COLO829 (cell line): ENCODE data around the gene ADPRHL1.
A peak's percentile ranks its signal among the peaks of the same experiment; 100 is the strongest.
"Not testable (repeated sequence)": the region's sequence is repeated elsewhere in the genome, so short reads cannot be mapped to it uniquely, and the experiment has no call there.

Experiments
- DNase-seq: peaks from one replicate; pipeline ENCODE4 v3.0.0; 2012; ENCODE audit warnings: low spot score

Gene ADPRHL1

GRCh38 chr13:113369189-113369588 lies 84.1 kb downstream of the ADPRHL1 start:
- no peak for DNase-seq

- not testable (repeated sequence) for DNase-seq
Observed at GRCh38 chr13:113368353-113368752, 84.9 kb downstream of the ADPRHL1 start.

GRCh38 chr13:113367771-113368170 lies 85.5 kb downstream of the ADPRHL1 start:
- no peak for DNase-seq

- DNase-seq: no peak
Observed at GRCh38 chr13:113367020-113367560, 86.2 kb downstream of the ADPRHL1 start.

- DNase-seq: no peak
Observed at GRCh38 chr13:113365971-113366588, 87.2 kb downstream of the ADPRHL1 start.

GRCh38 chr13:113365583-113365970 lies 87.7 kb downstream of the ADPRHL1 start:
- DNase-seq: no peak

GRCh38 chr13:113364901-113365582 lies 88.2 kb downstream of the ADPRHL1 start:
- no peak for DNase-seq

GRCh38 chr13:113364311-113364889 lies 88.9 kb downstream of the ADPRHL1 start:
- DNase-seq: no peak

- DNase-seq: no peak
Observed at GRCh38 chr13:113361406-113361805, 91.9 kb downstream of the ADPRHL1 start.

GRCh38 chr13:113360446-113360845 lies 92.8 kb downstream of the ADPRHL1 start:
- DNase-seq: no peak

- DNase-seq: no peak
Observed at GRCh38 chr13:113359571-113359970, 93.7 kb downstream of the ADPRHL1 start.

- no peak for DNase-seq
Observed at GRCh38 chr13:113358653-113359190, 94.6 kb downstream of the ADPRHL1 start.

GRCh38 chr13:113357529-113357928 lies 95.8 kb downstream of the ADPRHL1 start:
- DNase-seq: peak; percentile 29

GRCh38 chr13:113356596-113356995 lies 96.7 kb downstream of the ADPRHL1 start:
- DNase-seq: no peak

- no peak for DNase-seq
Observed at GRCh38 chr13:113355621-113356020, 97.7 kb downstream of the ADPRHL1 start.

GRCh38 chr13:113354831-113355610 lies 98.3 kb downstream of the ADPRHL1 start:
- no peak for DNase-seq

GRCh38 chr13:113353254-113353653 lies 100.0 kb downstream of the ADPRHL1 start:
- DNase-seq: no peak

- DNase-seq: no peak
Observed at GRCh38 chr13:113351514-113352026, 101.7 kb downstream of the ADPRHL1 start.

- no peak for DNase-seq
Observed at GRCh38 chr13:113350938-113351335, 102.4 kb downstream of the ADPRHL1 start.

- DNase-seq: no peak
Observed at GRCh38 chr13:113350065-113350937, 103.0 kb downstream of the ADPRHL1 start.
